ENCODE measurements around the gene SVEP1.

Gene SVEP1

DNA sequence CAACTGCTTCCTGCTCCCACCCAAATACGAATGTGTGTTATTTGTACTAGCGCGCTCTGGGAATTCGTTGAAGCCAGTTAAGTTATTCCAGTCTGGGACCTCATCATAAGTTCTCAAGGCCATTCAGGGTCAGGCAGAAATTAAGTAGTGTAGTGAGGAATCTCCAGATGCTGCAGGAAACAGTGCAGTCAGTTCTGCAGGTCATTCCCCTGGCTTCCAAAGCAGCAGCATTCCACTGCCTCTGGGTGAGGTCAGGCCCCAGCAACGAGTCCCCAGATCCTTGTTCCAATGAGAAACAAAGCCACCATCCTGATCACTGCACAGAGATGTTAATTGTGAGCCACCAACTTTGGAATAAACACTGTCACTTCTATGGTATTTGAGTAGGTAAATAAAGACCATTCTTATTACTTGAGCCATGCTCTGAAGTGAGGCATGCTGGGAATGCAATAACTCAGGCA is 33.1 kb downstream of the SVEP1 start:
- no peak overlapping the region for H3K4me2 ChIP-seq (ENCODE audit: insufficient read depth, low read length)
- H3K27ac ChIP-seq (ENCODE audit: low read length) = no peak overlapping the region
- no peak overlapping the region for H2AFZ ChIP-seq (ENCODE audit: low read depth, low read length)
- H3K9ac ChIP-seq (ENCODE audit: low read depth, low read length) = no peak overlapping the region
- peaks cover 4% of the 10 kb centered on the region for H3K27me3 ChIP-seq (ENCODE audit: insufficient read depth, low read length, poor library complexity)
- H3K79me2 ChIP-seq (ENCODE audit: insufficient read depth, low read length) = no peaks in the 10 kb centered on the region
- ATAC-seq (ENCODE audit: insufficient read depth, low read depth) (no peak), DNase-seq (no peak)
- no peaks in the 10 kb centered on the region for H3K4me1 ChIP-seq (ENCODE audit: insufficient read depth, low read length)
- no peaks in the 10 kb centered on the region for H3K9me3 ChIP-seq (ENCODE audit: insufficient read depth, low read length, severe bottlenecking)
- H3K4me3 ChIP-seq (ENCODE audit: low read depth in 1 of 2, low read length in 2 of 2) = no peak overlapping the region
- TF ChIP-seq EZH2 (IDR thresholded peaks at IDR 0.05; ENCODE audit: borderline replicate concordance, low read depth, low read length, severe bottlenecking) = no peak
- TF ChIP-seq, protein P1, sequence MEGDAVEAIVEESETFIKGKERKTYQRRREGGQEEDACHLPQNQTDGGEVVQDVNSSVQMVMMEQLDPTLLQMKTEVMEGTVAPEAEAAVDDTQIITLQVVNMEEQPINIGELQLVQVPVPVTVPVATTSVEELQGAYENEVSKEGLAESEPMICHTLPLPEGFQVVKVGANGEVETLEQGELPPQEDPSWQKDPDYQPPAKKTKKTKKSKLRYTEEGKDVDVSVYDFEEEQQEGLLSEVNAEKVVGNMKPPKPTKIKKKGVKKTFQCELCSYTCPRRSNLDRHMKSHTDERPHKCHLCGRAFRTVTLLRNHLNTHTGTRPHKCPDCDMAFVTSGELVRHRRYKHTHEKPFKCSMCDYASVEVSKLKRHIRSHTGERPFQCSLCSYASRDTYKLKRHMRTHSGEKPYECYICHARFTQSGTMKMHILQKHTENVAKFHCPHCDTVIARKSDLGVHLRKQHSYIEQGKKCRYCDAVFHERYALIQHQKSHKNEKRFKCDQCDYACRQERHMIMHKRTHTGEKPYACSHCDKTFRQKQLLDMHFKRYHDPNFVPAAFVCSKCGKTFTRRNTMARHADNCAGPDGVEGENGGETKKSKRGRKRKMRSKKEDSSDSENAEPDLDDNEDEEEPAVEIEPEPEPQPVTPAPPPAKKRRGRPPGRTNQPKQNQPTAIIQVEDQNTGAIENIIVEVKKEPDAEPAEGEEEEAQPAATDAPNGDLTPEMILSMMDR (IDR thresholded peaks at IDR 0.05; ENCODE audit: borderline replicate concordance, extremely low read depth, low read length, poor library complexity, severe bottlenecking) = no peak
- H3K36me3 ChIP-seq (ENCODE audit: insufficient read depth, low read length) = no peaks in the 10 kb centered on the region
- no peaks in the 10 kb centered on the region for H4K20me1 ChIP-seq (ENCODE audit: insufficient read depth, low read length)

DNA sequence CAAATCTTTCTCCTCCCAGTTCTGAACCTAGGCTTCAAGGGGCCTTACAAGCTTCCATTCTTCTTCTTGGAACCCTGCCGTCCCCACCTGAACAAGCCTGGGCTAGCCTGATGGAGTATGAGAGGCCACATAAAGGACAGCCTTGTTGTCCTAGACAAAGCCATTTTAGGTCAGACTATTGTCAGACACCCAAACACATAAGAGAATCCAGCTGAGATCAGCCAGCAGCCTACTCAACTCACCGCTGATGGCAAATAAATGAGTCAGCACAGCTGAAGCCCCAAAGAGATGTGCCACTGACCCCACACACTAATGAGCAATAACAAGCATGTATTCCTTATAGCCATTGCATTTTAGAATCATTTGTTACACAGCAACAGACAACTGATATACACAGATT is 33.8 kb downstream of the SVEP1 start:
- no peak for ATAC-seq (ENCODE audit: insufficient read depth, low read depth)
- TF ChIP-seq EZH2 (IDR thresholded peaks at IDR 0.05; ENCODE audit: borderline replicate concordance, low read depth, low read length, severe bottlenecking) = no peak
- TF ChIP-seq, protein P1 (IDR thresholded peaks at IDR 0.05; ENCODE audit: borderline replicate concordance, extremely low read depth, low read length, poor library complexity, severe bottlenecking) = no peak

DNA sequence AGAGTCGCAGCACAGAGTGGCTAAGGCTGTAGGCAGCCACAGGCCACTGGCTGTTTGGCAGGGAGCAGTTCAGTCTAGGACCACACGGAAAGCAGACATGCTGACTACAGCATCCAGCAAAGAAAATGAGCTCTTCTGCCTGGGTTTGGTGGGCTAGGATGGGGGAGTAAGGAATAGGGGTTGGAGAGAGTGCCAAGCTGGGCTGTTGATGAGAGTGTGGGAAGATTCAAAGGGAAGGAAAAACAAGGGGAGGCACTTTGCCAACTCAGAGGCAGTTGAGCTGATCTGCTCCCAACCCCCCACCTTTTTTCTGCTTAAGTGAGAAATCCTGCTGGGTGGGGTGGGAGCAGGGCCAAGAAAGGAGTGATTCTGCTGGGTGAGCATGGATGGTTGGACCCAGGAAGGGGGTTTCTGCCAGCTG is 35.9 kb downstream of the SVEP1 start:
- Histone ChIP-seq H2AFZ (ENCODE audit: low read depth, low read length) (no peak overlapping the region), H3K79me2 (ENCODE audit: insufficient read depth, low read length) (no peaks in the 10 kb centered on the region)

More for the DNA sequence above, 33.8 kb downstream of the SVEP1 start:
- H3K27ac ChIP-seq (ENCODE audit: low read length) = no peak overlapping the region
- no peaks in the 10 kb centered on the region for H4K20me1 ChIP-seq (ENCODE audit: insufficient read depth, low read length)
- no peak overlapping the region for H3K4me2 ChIP-seq (ENCODE audit: insufficient read depth, low read length)
- no peak overlapping the region for H3K4me3 ChIP-seq (ENCODE audit: low read depth in 1 of 2, low read length in 2 of 2)
- H2AFZ ChIP-seq (ENCODE audit: low read depth, low read length) = no peak overlapping the region
- no peaks in the 10 kb centered on the region for H3K36me3 ChIP-seq (ENCODE audit: insufficient read depth, low read length)
- H3K27me3 ChIP-seq (ENCODE audit: insufficient read depth, low read length, poor library complexity) = peaks cover 4% of the 10 kb centered on the region
- H3K79me2 ChIP-seq (ENCODE audit: insufficient read depth, low read length) = no peaks in the 10 kb centered on the region
- DNase-seq = no peak
- H3K9me3 ChIP-seq (ENCODE audit: insufficient read depth, low read length, severe bottlenecking) = no peaks in the 10 kb centered on the region
- H3K9ac ChIP-seq (ENCODE audit: low read depth, low read length) = no peak overlapping the region
- H3K4me1 ChIP-seq (ENCODE audit: insufficient read depth, low read length) = no peaks in the 10 kb centered on the region

More for the DNA sequence above, 35.9 kb downstream of the SVEP1 start:
- no peaks in the 10 kb centered on the region for H3K4me1 ChIP-seq (ENCODE audit: insufficient read depth, low read length)
- DNase-seq (no peak), ATAC-seq (ENCODE audit: insufficient read depth, low read depth) (no peak)
- H3K4me3 ChIP-seq (ENCODE audit: low read depth in 1 of 2, low read length in 2 of 2) = no peak overlapping the region
- H3K27me3 ChIP-seq (ENCODE audit: insufficient read depth, low read length, poor library complexity) = no peaks in the 10 kb centered on the region
- TF ChIP-seq, protein P1 (IDR thresholded peaks at IDR 0.05; ENCODE audit: borderline replicate concordance, extremely low read depth, low read length, poor library complexity, severe bottlenecking) = no peak
- TF ChIP-seq EZH2 (IDR thresholded peaks at IDR 0.05; ENCODE audit: borderline replicate concordance, low read depth, low read length, severe bottlenecking) = no peak
- H4K20me1 ChIP-seq (ENCODE audit: insufficient read depth, low read length) = no peaks in the 10 kb centered on the region
- no peaks in the 10 kb centered on the region for H3K36me3 ChIP-seq (ENCODE audit: insufficient read depth, low read length)
- no peak overlapping the region for H3K4me2 ChIP-seq (ENCODE audit: insufficient read depth, low read length)
- H3K27ac ChIP-seq (ENCODE audit: low read length) = no peak overlapping the region
- H3K9ac ChIP-seq (ENCODE audit: low read depth, low read length) = no peak overlapping the region
- H3K9me3 ChIP-seq (ENCODE audit: insufficient read depth, low read length, severe bottlenecking) = no peaks in the 10 kb centered on the region
